IMR-90 (cell line): ENCODE data around the gene GRIN1. TPM values are rescaled to one million over a fixed set of nuclear protein-coding genes. Genes with fewer than 3 reads are reported as not detected.

Experiments used
- ATAC-seq: fragments of 200-7000 bp; cut with Tn5 transposase; 2 replicates; pipeline ENCODE4 v1.9.1; 2020; ENCODE audit warnings: low read depth, mild to moderate bottlenecking, moderate library complexity
- BruUV-seq: library from RNA; stranded (reverse); fragments of 400-500 nt; replicated peaks from 2 replicates; lab custom pipeline; 2021; lab: Mats Ljungman, UMichigan
- CTCF ChIA-PET: fragments of 300-600 bp; formaldehyde crosslinking; extraction: SDS; loops from one replicate; lab custom pipeline; 2021; ENCODE audit warnings: antibody characterized with exemption; lab: Yijun Ruan, JAX
- POLR2A ChIA-PET: fragments of 300-600 bp; sonication (Branson Sonifier 250); formaldehyde crosslinking; loops from one replicate; lab custom pipeline; 2022; ENCODE audit warnings: antibody characterized with exemption; ENCODE audit not compliant: unreplicated experiment; lab: Charles Lee
- DNase-seq: peaks from one replicate; pipeline ENCODE4 v3.0.0; 2013
- H2AFZ ChIP-seq: replicated peaks from 2 replicates; pipeline ENCODE3; 2013; ENCODE audit warnings: low read length, mild to moderate bottlenecking; ENCODE audit not compliant: poor library complexity
- H2AK5ac ChIP-seq: 2 replicates; pipeline ENCODE4 v1.6.1; 2013; ENCODE audit warnings: low read depth, low read length, inconsistent platforms
- H2AK9ac ChIP-seq: replicated peaks from 2 replicates; pipeline ENCODE3; 2013; ENCODE audit warnings: mild to moderate bottlenecking, low read depth, low read length, moderate library complexity; ENCODE audit not compliant: poor library complexity
- H2BK120ac ChIP-seq: 2 replicates; pipeline ENCODE4 v1.6.1; 2013; ENCODE audit warnings: low read depth, low read length, inconsistent platforms
- H2BK15ac ChIP-seq: 3 replicates; pipeline ENCODE4 v1.6.1; 2013; ENCODE audit warnings: low read depth, low read length, inconsistent platforms
- H2BK20ac ChIP-seq: 2 replicates; pipeline ENCODE4 v1.6.1; 2013; ENCODE audit warnings: low read depth, mild to moderate bottlenecking, inconsistent platforms, low read length, moderate library complexity
- H2BK5ac ChIP-seq: 2 replicates; pipeline ENCODE4 v1.6.1; 2013; ENCODE audit warnings: mild to moderate bottlenecking, low read depth, low read length, inconsistent platforms; ENCODE audit not compliant: poor library complexity, severe bottlenecking
- H3K14ac ChIP-seq: replicated peaks from 2 replicates; pipeline ENCODE4 v1.6.1; 2013; ENCODE audit warnings: low read depth, low read length, inconsistent platforms
- H3K18ac ChIP-seq: 2 replicates; pipeline ENCODE4 v1.6.1; 2013; ENCODE audit warnings: low read depth, low read length, control low read depth
- H3K23ac ChIP-seq: 2 replicates; pipeline ENCODE4 v1.6.1; 2013; ENCODE audit warnings: low read depth, low read length, inconsistent platforms
- H3K27ac ChIP-seq: 2 replicates; pipeline ENCODE4 v1.5.1; 2013; ENCODE audit warnings: mild to moderate bottlenecking, control low read depth, low read length; ENCODE audit not compliant: insufficient read depth
- H3K27me3 ChIP-seq: 2 replicates; pipeline ENCODE4 v1.6.1; 2013; ENCODE audit warnings: low read length; ENCODE audit not compliant: control insufficient read depth, insufficient read depth
- H3K36me3 ChIP-seq: 2 replicates; pipeline ENCODE4 v1.6.1; 2013; ENCODE audit warnings: low read length, mixed read lengths; ENCODE audit not compliant: control insufficient read depth, insufficient read depth
- H3K4ac ChIP-seq: 2 replicates; pipeline ENCODE4 v1.6.1; 2013; ENCODE audit warnings: low read depth, low read length, inconsistent platforms
- H3K4me1 ChIP-seq: 2 replicates; pipeline ENCODE4 v1.6.1; 2013; ENCODE audit warnings: low read length, mixed read lengths; ENCODE audit not compliant: control insufficient read depth, insufficient read depth
- H3K4me2 ChIP-seq: 2 replicates; pipeline ENCODE4 v1.6.1; 2013; ENCODE audit warnings: low read depth, mild to moderate bottlenecking, control low read depth, low read length, moderate library complexity
- H3K4me3 ChIP-seq: 2 replicates; pipeline ENCODE4 v1.5.1; 2013; ENCODE audit warnings: low read depth, mild to moderate bottlenecking, control low read depth, low read length, moderate library complexity; ENCODE audit not compliant: insufficient read depth
- H3K56ac ChIP-seq: 2 replicates; pipeline ENCODE4 v1.6.1; 2013; ENCODE audit warnings: low read length, inconsistent platforms; ENCODE audit not compliant: insufficient read depth; ENCODE audit errors: extremely low read depth
- H3K79me1 ChIP-seq, 2 experiments: 2 replicates each; pipeline ENCODE4 v1.6.1; 2013; ENCODE audit warnings: low read length in 2 of 2, inconsistent platforms in 1 of 2, low read depth in 1 of 2
- H3K9ac ChIP-seq: 2 replicates; pipeline ENCODE4 v1.6.1; 2013; ENCODE audit warnings: low read depth, low read length, control low read depth
- H3K9me1 ChIP-seq: 2 replicates; pipeline ENCODE4 v1.6.1; 2013; ENCODE audit warnings: low read length, inconsistent platforms; ENCODE audit not compliant: insufficient read depth
- H3K9me3 ChIP-seq: 2 replicates; pipeline ENCODE4 v1.6.1; 2013; ENCODE audit warnings: low read length; ENCODE audit not compliant: control insufficient read depth, insufficient read depth
- H4K20me1 ChIP-seq: 2 replicates; pipeline ENCODE4 v1.6.1; 2013; ENCODE audit warnings: low read length, inconsistent platforms; ENCODE audit not compliant: insufficient read depth
- H4K5ac ChIP-seq: 2 replicates; pipeline ENCODE4 v1.6.1; 2013; ENCODE audit warnings: mild to moderate bottlenecking, low read depth, low read length, control low read depth
- H4K8ac ChIP-seq, 2 experiments: 2 replicates each; pipeline ENCODE4 v1.6.1; 2013; ENCODE audit warnings: low read depth in 2 of 2, low read length in 2 of 2, control low read depth in 1 of 2, inconsistent platforms in 1 of 2
- H4K91ac ChIP-seq: 2 replicates; pipeline ENCODE4 v1.6.1; 2013; ENCODE audit warnings: low read depth, low read length, inconsistent platforms; ENCODE audit not compliant: insufficient read depth
- MAZ ChIP-seq: IDR thresholded peaks from 2 replicates; pipeline ENCODE4 v1.6.1; 2012; ENCODE audit warnings: low read depth, mild to moderate bottlenecking, low read length, improper control_type of control experiment, moderate library complexity, borderline replicate concordance
- NFE2L2 ChIP-seq: fragments of 150-350 bp; IDR thresholded peaks from 2 replicates; pipeline ENCODE4 v1.6.1; 2016; ENCODE audit warnings: low read depth, mild to moderate bottlenecking, low read length
- POLR2A ChIP-seq: IDR thresholded peaks from 2 replicates; pipeline ENCODE4 v1.6.1; 2012; ENCODE audit warnings: mild to moderate bottlenecking, low read depth, low read length
- RCOR1 ChIP-seq: IDR thresholded peaks from 2 replicates; pipeline ENCODE4 v1.6.1; 2012; ENCODE audit warnings: mild to moderate bottlenecking, low read length, improper control_type of control experiment; ENCODE audit not compliant: insufficient replicate concordance
- SMC3 ChIP-seq: fragments of 150-350 bp; IDR thresholded peaks from 2 replicates; pipeline ENCODE4 v1.6.1; 2016; ENCODE audit warnings: low read depth, mild to moderate bottlenecking, antibody characterized with exemption, low read length, moderate library complexity
- WGBS, 2 experiments: methylation state at CpG; one replicate each; pipeline versions ENCODE4 v1.1.5 to v1.1.7; 2013; ENCODE audit warnings: missing lambda C conversion rate in 2 of 2; ENCODE audit not compliant: insufficient read length in 1 of 2; ENCODE audit errors: extremely low coverage in 2 of 2; 5-methylcytosine and 5-hydroxymethylcytosine counted together
- dilution Hi-C: fragments of 300-500 bp; cut with HindIII; formaldehyde crosslinking; loops from one replicate; pipeline ENCODE4 v1.14.3; 2018; ENCODE audit warnings: low sequenced_read_pairs; ENCODE audit not compliant: unreplicated experiment
- in situ Hi-C: fragments of 300-500 bp; cut with MboI; formaldehyde crosslinking; loops from 3 replicates; pipeline ENCODE4 v1.14.3; 2019; ENCODE audit warnings: low sequenced_read_pairs, inconsistent platforms, mixed read lengths
- intact Hi-C: fragments of 100-400 bp; cut with micrococcal nuclease; formaldehyde crosslinking; loops from 2 replicates; pipeline ENCODE4 v1.10.0; 2022
- polyA plus RNA-seq, 3 experiments: library from polyadenylated mRNA; depleted of rRNA; stranded (reverse); fragments of >200 nt; gene quantifications; 2 replicates each; pipeline ENCODE4 v1.2.3, GENCODE V29; 2012; ENCODE audit warnings: low replicate concordance in 1 of 3
- total RNA-seq: library from RNA; depleted of rRNA; stranded (reverse); fragments of >200 nt; gene quantifications from 2 replicates; pipeline ENCODE4 v1.2.3, GENCODE V29; 2012
- TF ChIP-seq, protein P1 (sequence below): conservative IDR thresholded peaks from 2 replicates; pipeline ENCODE4 v1.5.1; 2012; ENCODE audit warnings: mild to moderate bottlenecking, low read depth, low read length, improper control_type of control experiment

GRIN1 gene
- total and polyA plus RNA-seq, 2 of the 4 experiments (the other 2 are of a cell fraction) = 0.09 TPM; not detected in 1

DNA sequence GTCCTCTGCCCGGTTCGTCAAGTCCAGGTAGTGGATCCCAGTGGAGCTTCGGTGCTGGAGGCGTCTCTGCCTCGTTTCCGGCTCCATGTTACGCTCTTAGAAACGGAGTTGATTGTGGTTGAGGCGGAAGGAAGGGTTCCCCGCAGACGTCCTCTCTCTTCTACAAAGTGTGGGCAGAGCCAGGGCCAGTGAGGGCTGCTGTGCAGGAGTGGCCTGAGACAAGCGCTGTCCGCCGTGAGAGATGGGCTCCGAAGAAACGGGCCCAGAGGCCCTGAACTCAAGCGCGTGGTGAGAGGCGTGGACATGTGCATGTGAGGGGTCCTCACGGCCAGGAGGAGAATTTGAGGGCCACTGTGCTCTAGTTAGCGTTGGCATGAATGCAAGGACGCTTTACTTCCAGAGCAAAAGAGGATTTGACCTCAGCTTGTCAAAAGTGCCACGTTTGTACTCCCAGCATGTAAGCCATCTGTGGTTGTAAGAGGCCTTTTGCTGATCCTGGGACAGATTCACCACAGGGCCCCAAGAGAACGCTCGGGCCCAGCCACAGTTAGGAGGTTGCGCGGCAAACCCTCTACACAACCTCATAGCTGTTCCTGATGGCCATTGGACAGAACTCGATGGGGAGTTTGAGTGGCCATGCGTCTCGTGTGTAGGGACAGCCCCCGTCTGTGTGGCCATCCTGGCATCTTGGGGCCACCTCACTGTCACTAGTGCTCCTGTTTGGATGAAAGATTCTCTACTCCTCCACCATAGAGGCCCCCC, 42.0 kb upstream of the GRIN1 start:
- no peak overlapping the region for H2AK5ac ChIP-seq
- no peak overlapping the region for H3K14ac ChIP-seq
- CTCF ChIA-PET = no interaction called here
- H3K27ac ChIP-seq = no peak overlapping the region
- no peak overlapping the region for H3K9ac ChIP-seq
- no peak overlapping the region for H2BK5ac ChIP-seq
- 92% methylated on average over 8 of the region's 31 CpGs; no CpG with 5 or more reads in 1 of the 2 experiments for WGBS, 2 experiments
- H4K91ac ChIP-seq = no peak overlapping the region
- DNase-seq (no peak), ATAC-seq (no peak)
- peaks cover under 1 to 8% of the 10 kb centered on the region in 2 experiments; a peak in 3 of 4 replicates for H3K79me1 ChIP-seq
- no peak overlapping the region for H3K18ac ChIP-seq
- no peak overlapping the region for H2BK15ac ChIP-seq
- no TSS peak for BruUV-seq
- no peak overlapping the region for H2BK20ac ChIP-seq
- H3K27me3 ChIP-seq = no peaks in the 10 kb centered on the region
- no peak overlapping the region for H4K5ac ChIP-seq
- H3K23ac ChIP-seq = no peak overlapping the region
- H4K8ac ChIP-seq = no peak overlapping the region
- H4K20me1 ChIP-seq = no peaks in the 10 kb centered on the region; the same call in 1 of the 2 replicates
- no peak for TF ChIP-seq RCOR1
- TF ChIP-seq, protein P1, sequence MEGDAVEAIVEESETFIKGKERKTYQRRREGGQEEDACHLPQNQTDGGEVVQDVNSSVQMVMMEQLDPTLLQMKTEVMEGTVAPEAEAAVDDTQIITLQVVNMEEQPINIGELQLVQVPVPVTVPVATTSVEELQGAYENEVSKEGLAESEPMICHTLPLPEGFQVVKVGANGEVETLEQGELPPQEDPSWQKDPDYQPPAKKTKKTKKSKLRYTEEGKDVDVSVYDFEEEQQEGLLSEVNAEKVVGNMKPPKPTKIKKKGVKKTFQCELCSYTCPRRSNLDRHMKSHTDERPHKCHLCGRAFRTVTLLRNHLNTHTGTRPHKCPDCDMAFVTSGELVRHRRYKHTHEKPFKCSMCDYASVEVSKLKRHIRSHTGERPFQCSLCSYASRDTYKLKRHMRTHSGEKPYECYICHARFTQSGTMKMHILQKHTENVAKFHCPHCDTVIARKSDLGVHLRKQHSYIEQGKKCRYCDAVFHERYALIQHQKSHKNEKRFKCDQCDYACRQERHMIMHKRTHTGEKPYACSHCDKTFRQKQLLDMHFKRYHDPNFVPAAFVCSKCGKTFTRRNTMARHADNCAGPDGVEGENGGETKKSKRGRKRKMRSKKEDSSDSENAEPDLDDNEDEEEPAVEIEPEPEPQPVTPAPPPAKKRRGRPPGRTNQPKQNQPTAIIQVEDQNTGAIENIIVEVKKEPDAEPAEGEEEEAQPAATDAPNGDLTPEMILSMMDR = no peak
- no peak for TF ChIP-seq POLR2A
- TF ChIP-seq NFE2L2 = no peak
- no peak for TF ChIP-seq MAZ
- TF ChIP-seq SMC3 = no peak
- no peak overlapping the region for H2AK9ac ChIP-seq
- H2AFZ ChIP-seq = no peak overlapping the region
- H3K4me2 ChIP-seq = no peak overlapping the region
- dilution Hi-C loops = no loop called here
- peaks cover 2% of the 10 kb centered on the region; the same call in 1 of the 2 replicates for H3K9me1 ChIP-seq
- H2BK120ac ChIP-seq = no peak overlapping the region
- H3K9me3 ChIP-seq = no peaks in the 10 kb centered on the region
- H3K4ac ChIP-seq = no peak overlapping the region
- intact Hi-C loops = no loop called here
- peaks cover 50% of the 10 kb centered on the region for H3K36me3 ChIP-seq
- POLR2A ChIA-PET = no interaction called here
- in situ Hi-C loops = no loop called here
- no peak overlapping the region for H3K56ac ChIP-seq
- H3K4me3 ChIP-seq = no peak overlapping the region
- H3K4me1 ChIP-seq = no peaks in the 10 kb centered on the region
